GM18498 (cell line): Measurements from ENCODE around the gene AHRR.
"Not testable (repeated sequence)": the region's sequence is repeated elsewhere in the genome, so short reads cannot be mapped to it uniquely, and the experiment has no call there.

Source experiments
- ATAC-seq: cut with Tn5 transposase; IDR thresholded peaks from one replicate; pipeline ENCODE4 v1.9.1; 2021; ENCODE audit warnings: mild to moderate bottlenecking, moderate library complexity; ENCODE audit not compliant: unreplicated experiment

Gene AHRR

GRCh38 chr5:407051-407450 is 85.5 kb downstream of the AHRR start:
- ATAC-seq, result no peak

- ATAC-seq, result no peak
These were observed 86.3 kb downstream of the AHRR start for GRCh38 chr5:407801-408268.

DNA sequence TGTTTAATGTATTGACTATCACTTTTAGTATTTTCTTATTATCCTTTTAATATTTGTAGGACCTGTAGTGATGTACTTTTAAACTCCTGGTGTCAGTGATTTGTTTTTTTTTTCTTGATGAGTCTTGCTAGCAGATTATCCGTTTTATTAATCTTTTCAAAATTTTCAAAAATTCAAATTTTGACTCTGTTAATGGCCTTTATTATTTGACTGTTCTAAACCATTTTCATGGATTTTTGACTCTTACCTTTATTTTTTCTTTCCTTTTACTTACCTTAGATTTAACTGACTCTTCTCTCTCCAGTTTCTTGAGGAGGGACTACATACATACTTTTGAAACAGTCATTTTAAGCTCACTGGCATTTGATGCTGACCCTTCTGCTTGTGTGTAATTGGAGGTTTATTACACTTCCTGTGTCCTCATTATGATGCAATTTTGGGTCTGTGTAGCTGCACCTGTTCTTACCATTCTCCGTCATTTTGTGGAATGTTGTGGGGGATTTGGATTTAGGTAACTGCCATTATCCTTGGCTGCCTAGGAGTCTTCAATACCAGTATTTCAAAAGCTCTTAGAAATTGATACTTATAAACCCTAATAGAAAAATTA is 89.5 kb downstream of the AHRR start:
- no peak for ATAC-seq

DNA sequence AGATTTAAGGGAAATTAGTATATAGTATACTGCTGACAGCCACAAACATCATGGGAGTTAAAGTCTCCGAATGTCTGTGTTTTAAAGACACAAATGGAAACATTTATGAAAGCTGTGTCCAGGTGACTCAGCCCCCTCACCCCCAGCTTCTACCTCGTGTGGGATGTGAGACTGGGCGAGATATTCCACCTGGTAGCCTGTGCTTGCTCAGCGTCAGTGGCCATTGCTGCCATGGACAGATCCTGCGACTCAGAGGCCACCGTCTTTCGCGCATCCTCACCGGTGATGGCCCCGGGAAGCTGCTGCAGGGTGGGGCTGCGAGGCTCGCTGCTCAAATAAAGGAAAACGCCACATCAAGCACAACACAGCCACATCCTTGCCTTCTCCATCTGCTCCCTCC is 90.2 kb downstream of the AHRR start:
- ATAC-seq, result no peak

GRCh38 chr5:414991-415927 is 93.7 kb downstream of the AHRR start:
- not testable (repeated sequence) for ATAC-seq

GRCh38 chr5:415928-416635 is 94.6 kb downstream of the AHRR start:
- ATAC-seq, result no peak

DNA sequence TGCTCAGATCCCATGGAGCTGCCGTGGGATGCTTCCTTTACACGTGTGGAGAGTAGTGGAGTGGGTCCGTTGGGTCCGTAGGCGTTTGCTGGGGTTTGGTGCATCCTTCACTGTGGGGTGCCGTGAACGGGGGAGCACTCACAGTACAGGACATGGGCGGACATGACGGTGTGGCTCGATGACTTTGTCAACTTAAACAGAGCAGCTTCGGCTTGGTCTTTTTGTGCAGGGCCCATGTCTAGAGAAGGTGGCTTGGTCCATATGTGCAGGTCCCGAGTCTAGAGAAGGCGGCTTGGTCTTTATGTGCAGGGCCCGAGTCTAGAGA is 95.1 kb downstream of the AHRR start:
- ATAC-seq, result no peak

DNA sequence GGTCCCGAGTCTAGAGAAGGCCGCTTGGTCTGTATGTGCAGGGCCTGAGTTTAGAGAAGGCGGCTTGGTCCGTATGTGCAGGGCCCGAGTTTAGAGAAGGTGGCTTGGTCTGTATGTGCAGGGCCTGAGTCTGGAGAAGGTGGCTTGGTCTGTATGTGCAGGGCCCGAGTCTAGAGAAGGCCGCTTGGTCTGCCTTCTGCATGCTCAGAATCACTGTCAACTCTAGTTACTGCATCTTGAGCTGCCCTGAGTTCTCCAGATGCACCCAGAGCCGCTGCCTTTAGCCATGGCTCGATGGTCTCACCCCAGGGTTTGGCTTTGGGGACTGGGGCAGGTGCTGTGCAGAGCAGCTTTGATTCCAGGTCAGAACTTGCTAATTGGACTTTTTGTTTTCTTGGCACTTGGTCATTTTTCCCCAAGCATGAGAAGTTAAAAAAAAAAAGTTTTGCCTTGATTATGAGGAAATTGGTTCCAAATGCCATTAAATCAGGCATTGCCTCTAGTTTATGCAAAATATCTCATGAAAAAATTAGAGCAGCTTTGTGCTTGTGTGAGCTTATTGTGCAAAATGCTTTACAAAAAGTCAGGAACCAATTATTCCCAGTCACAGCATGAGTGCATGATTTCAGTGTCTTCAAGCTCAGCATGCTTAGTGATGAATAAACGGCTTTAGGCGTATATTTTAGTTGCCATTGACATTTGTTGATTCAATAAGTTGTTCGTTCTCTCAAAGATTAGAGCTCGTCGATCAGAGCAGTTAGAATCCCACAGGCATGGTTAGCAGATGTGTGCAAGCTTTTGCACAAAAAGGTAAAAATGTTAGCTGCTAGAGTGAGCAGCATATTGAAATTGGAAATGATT is 96.0 kb downstream of the AHRR start:
- ATAC-seq, result no peak

- no peak for ATAC-seq
These were observed 96.9 kb downstream of the AHRR start for GRCh38 chr5:418162-419121.

GRCh38 chr5:419970-420369 is 98.5 kb downstream of the AHRR start:
- ATAC-seq, result no peak

GRCh38 chr5:420632-421286 is 99.2 kb downstream of the AHRR start:
- ATAC-seq, result no peak

DNA sequence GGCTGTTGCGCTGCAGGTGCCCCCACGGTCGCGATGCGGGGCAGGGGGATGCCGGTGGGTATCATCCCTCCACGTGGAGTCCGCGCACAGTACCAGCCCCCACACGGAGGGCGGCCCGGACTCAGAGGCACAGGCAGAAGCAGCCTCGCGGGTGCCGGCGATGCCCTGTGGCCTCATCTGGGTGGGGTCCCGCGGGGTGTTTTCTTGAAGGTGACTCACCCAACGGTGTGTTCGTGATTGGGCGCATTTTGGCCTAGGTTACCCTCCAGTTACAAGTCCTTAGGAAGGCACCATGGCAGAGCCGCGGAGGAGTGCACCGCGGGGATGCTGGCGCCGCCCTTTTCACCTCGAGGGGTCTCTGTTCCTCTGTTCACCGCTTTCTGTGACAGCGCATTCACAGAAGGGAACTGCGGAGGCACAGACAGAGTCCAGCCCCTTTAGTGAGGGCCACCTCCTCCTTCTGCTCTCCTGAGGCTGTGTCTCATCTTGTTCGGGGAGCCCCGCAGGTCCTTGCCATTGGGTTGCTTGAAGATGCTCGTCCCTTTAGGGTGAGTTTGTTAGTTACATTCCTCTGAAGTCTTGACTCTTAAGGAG is 99.9 kb downstream of the AHRR start:
- ATAC-seq, result no peak

GRCh38 chr5:421901-422300 is 100.4 kb downstream of the AHRR start:
- ATAC-seq, result no peak

DNA sequence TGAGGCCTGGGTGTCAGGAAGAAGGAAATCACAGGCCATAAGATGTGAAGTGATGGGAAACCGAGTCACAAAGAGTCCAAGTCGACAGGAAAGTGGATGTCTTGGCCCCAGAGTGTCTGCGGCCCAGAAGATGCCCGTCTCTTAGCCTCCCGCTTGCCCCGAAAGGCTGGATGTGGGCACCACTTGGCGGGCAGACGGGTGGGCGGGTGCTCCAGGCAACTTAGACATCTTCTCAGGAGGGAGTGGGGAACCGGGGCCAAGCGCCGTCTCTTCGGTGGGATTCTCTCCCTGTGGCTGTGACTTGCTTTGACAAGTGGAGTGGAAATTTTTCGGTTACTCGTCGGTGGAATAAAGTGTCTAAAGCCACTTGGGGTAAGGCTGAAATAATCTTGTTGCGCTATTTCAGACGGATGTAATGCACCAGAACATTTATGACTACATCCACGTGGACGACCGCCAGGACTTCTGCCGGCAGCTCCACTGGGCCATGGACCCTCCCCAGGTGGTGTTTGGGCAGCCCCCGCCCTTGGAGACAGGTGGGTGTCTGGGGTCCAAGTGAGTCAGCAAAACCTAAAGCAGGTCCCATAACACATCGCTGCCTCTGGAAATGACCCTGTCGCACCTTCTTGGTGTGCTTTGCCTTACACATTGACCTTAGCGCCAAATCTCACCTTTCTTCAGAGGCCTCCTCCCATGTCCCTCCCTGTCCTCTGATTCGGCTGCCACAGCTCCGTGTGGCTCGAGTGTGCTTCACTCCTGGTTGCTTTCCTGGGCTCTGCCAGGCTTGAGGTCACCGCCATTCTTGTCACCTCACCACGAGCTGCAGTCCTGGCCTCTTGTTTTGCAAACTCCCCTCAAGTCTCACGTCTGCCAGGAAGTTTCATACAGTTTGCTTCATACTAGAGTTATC is 101.1 kb downstream of the AHRR start:
- ATAC-seq, result no peak

GRCh38 chr5:423233-423565 is 101.7 kb downstream of the AHRR start:
- ATAC-seq, result no peak

DNA sequence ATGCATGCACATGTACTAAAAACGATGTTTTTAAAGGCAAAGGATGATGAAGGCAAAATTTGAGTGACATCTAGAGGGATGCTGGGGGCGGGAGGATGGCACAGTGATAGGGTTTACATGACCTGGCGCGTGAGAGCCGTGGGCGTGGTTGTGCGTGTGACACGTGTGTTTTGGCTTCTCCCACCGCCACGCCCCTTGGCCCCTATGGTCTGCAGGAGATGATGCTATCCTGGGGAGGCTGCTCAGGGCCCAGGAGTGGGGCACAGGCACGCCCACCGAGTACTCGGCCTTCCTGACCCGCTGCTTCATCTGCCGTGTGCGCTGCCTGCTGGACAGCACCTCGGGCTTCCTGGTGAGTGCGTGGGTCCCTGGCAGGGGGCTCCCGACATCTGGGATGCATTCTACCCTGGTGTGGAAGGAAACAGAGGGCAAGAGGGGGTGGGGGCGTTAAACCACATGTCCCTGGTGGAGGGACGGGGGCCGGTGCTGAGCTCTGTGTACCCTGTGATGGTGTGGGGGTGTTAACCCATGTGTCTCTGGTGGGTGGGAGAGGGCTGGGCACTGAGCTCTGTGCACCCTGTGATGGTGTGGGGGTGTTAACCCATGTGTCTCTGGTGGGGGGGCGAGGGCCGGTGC is 102.2 kb downstream of the AHRR start:
- peak; percentile 1 for ATAC-seq

GRCh38 chr5:424301-425110 is 103.0 kb downstream of the AHRR start:
- peak; percentile 91 for ATAC-seq
